Neural cell (in vitro differentiated cells): Measurements from ENCODE around the gene ATP6V1B1.

Source experiments
- CTCF ChIP-seq: fragments of 450-650 bp; IDR thresholded peaks from 2 replicates; pipeline ENCODE4 v1.5.1; 2014; ENCODE audit warnings: antibody characterized with exemption, mild to moderate bottlenecking, moderate library complexity; ENCODE audit not compliant: poor library complexity, severe bottlenecking
- EZH2 ChIP-seq: fragments of 200-600, 300-800 bp; shearing (Covaris generic), sonication (generic); IDR thresholded peaks from 2 replicates; pipeline ENCODE4 v1.6.1; 2014; ENCODE audit warnings: antibody characterized with exemption, low read length, borderline replicate concordance, mild to moderate bottlenecking; ENCODE audit not compliant: insufficient read depth, poor library complexity, severe bottlenecking

DNA sequence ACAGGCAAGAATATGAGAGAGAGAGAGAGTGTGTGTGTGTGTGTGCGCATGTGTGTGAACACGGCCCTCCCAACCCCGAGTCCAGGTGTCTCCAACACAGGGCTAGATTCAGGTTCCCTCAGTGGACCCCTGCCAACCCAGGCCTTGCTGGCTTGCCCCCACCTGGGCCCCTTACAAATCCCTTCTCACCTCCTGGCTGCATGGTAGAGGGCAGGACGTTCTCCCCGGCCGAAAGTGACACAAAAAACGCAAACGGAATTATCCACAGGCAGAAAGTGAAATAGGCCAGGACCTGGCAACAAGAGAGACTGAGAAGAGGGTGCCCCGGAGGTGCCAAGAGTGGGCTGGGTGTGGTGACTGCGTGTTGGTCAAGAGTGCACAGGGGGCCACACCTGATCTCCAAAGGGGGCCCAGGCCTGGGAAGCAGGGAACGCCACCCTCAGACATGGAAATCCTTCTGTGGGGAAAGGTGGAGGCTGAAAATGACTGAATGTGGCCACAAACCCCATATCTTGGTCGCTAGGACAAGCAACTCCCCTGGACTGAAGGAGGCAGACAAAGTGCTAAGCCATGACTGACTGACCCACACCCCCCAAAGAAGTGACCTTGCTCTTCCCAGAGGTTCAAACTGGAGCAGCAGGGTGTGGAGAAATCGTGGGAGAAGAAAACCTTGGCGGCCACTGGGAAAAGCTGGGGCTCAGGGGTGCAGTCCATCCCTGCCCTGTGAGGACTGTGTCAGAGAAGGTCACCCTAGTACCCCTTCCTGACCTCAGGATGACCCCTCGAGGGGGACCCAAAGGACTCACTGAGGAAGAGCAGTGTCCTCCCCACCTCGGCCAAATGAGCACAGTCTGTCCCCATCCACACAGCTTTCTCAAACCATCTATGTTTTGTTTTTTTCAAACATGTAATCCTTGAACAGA lies 53.3 kb downstream of the ATP6V1B1 start:
- TF ChIP-seq CTCF: no peak
- no peak for TF ChIP-seq EZH2
